Cardiac muscle cell (in vitro differentiated cells and primary cell): ENCODE measurements around the gene ADAD2. TPM values are rescaled to one million over a fixed set of nuclear protein-coding genes. Genes with fewer than 3 reads are reported as not detected.
"Not testable (repeated sequence)": the region's sequence is repeated elsewhere in the genome, so short reads cannot be mapped to it uniquely, and the experiment has no call there.

Source experiments
- DNase-seq, 2 donors: peaks; one replicate each; pipeline versions ENCODE4 v3.0.0 to v3.0.0-alpha.2; 2010 to 2017; ENCODE audit warnings: low read depth in 1 of 2, low spot score in 1 of 2
- H3K27ac ChIP-seq: fragments of 200-600 bp; sonication (generic); 2 replicates; pipeline ENCODE4 v1.5.1; 2016
- H3K27me3 ChIP-seq: fragments of 200-600 bp; sonication (generic); 2 replicates; pipeline ENCODE4 v1.6.0; 2016; ENCODE audit warnings: control low read depth
- H3K36me3 ChIP-seq: fragments of 200-600 bp; sonication (generic); 2 replicates; pipeline ENCODE4 v1.5.1; 2016; ENCODE audit warnings: control low read depth
- H3K4me1 ChIP-seq: fragments of 200-600 bp; sonication (generic); 2 replicates; pipeline ENCODE4 v1.8.1; 2017; ENCODE audit warnings: low read depth, mild to moderate bottlenecking, mixed run types
- H3K4me3 ChIP-seq: fragments of 200-600 bp; sonication (generic); 2 replicates; pipeline ENCODE4 v1.5.1; 2016; ENCODE audit warnings: mild to moderate bottlenecking
- H3K9me3 ChIP-seq: fragments of 200-600 bp; sonication (generic); 2 replicates; pipeline ENCODE4 v1.5.1; 2017; ENCODE audit warnings: low read depth, mild to moderate bottlenecking, control low read depth
- CTCF ChIP-seq: IDR thresholded peaks from 2 replicates; pipeline ENCODE4 v1.5.1; 2012; ENCODE audit warnings: low read depth, mild to moderate bottlenecking, low read length
- polyA plus RNA-seq: library from polyadenylated mRNA; unstranded; fragments of >200 nt; fragmentation: Nextera tagmentation; extraction: Ambion mirVana; gene quantifications from 2 replicates; pipeline ENCODE4 v1.2.1, GENCODE V29; 2016
- total RNA-seq: library from RNA; depleted of rRNA; stranded (reverse); fragments of >200 nt; gene quantifications from 2 replicates; pipeline ENCODE4 v1.2.3, GENCODE V29; 2016

The ADAD2 gene
- total and polyA plus RNA-seq, 2 experiments from 2014 or later: not detected

- peak in 1 of 2 donors; percentile 75 for DNase-seq
- Histone ChIP-seq H3K36me3 (no peaks in the 10 kb centered on the region), H3K4me3 (no peak overlapping the region), H3K4me1 (no peaks in the 10 kb centered on the region), H3K9me3 (no peaks in the 10 kb centered on the region), H3K27me3 (no peaks in the 10 kb centered on the region), H3K27ac (no peak overlapping the region)
- no peak for TF ChIP-seq CTCF
Measured at GRCh38 chr16:84198401-84198800, 7.4 kb downstream of the ADAD2 start.

GRCh38 chr16:84199097-84199496 lies 8.1 kb downstream of the ADAD2 start:
- DNase-seq: no peak
- Histone ChIP-seq H3K27me3 (no peaks in the 10 kb centered on the region), H3K4me3 (no peak overlapping the region), H3K36me3 (no peaks in the 10 kb centered on the region), H3K27ac (no peak overlapping the region), H3K9me3 (no peaks in the 10 kb centered on the region), H3K4me1 (no peaks in the 10 kb centered on the region)
- no peak for TF ChIP-seq CTCF

- Histone ChIP-seq H3K36me3 (no peaks in the 10 kb centered on the region), H3K4me3 (no peak overlapping the region), H3K9me3 (no peaks in the 10 kb centered on the region), H3K27ac (no peak overlapping the region), H3K27me3 (no peaks in the 10 kb centered on the region), H3K4me1 (no peaks in the 10 kb centered on the region)
- no peak for TF ChIP-seq CTCF
- peak in 1 of 2 donors; percentile 11 for DNase-seq
Measured at GRCh38 chr16:84199861-84200260, 8.9 kb downstream of the ADAD2 start.

- not testable (repeated sequence) for H3K27ac ChIP-seq, H3K4me3 ChIP-seq, H3K27me3 ChIP-seq, H3K9me3 ChIP-seq, H3K36me3 ChIP-seq, DNase-seq, H3K4me1 ChIP-seq
Measured at GRCh38 chr16:84204551-84204950, 13.6 kb downstream of the ADAD2 start.

- not testable (repeated sequence) for H3K4me3 ChIP-seq, DNase-seq, H3K9me3 ChIP-seq, H3K27ac ChIP-seq, H3K36me3 ChIP-seq, H3K27me3 ChIP-seq, H3K4me1 ChIP-seq
Measured at GRCh38 chr16:84205123-84205522, 14.2 kb downstream of the ADAD2 start.

GRCh38 chr16:84205976-84206691 lies 15.2 kb downstream of the ADAD2 start:
- DNase-seq: no peak
- H3K4me1 ChIP-seq: no peaks in the 10 kb centered on the region
- H3K9me3 ChIP-seq: no peaks in the 10 kb centered on the region
- H3K36me3 ChIP-seq: no peaks in the 10 kb centered on the region
- no peak overlapping the region for H3K27ac ChIP-seq
- TF ChIP-seq CTCF: no peak
- H3K4me3 ChIP-seq: no peak overlapping the region
- no peaks in the 10 kb centered on the region for H3K27me3 ChIP-seq
